ENCODE measurements around the gene CNOT1.

The CNOT1 gene

GRCh38 chr16:58541711-58542110, 87.9 kb downstream of the CNOT1 start (continued):
- no peak for TF ChIP-seq ZNF629 (tag by site-specific recombination; IDR thresholded peaks at IDR 0.05)
- no peak for TF ChIP-seq ZNF433 (tag by site-specific recombination; IDR thresholded peaks at IDR 0.05; ENCODE audit: low read depth)
- no peak for TF ChIP-seq ZNF366 (tag by site-specific recombination; conservative IDR thresholded peaks at IDR 0.05)
- no peak for TF ChIP-seq ZNF596 (tag by site-specific recombination; IDR thresholded peaks at IDR 0.05)
- TF ChIP-seq ZSCAN5A (tag by site-specific recombination; IDR thresholded peaks at IDR 0.05): no peak

GRCh38 chr16:58537124-58537906, 92.3 kb downstream of the CNOT1 start:
- CTCF ChIA-PET: interaction anchor here (0.6 to 1.6 kb wide), 4 partner anchors 14 to 219 kb away, joined by 3 to 5 read pairs (median 4); no protein-coding TSS in a partner anchor
- POLR2A ChIA-PET: interaction anchor here (0.6 kb wide), 1 partner anchor 14 kb away, joined by 7 read pairs; no protein-coding TSS in a partner anchor
- no peaks in the 10 kb centered on the region for H3K4me1 ChIP-seq (ENCODE audit: control insufficient read depth, insufficient read depth, low read length)
- no peak overlapping the region for H3K4me3 ChIP-seq (ENCODE audit: low read depth, low read length)
- no peaks in the 10 kb centered on the region for H3K9me3 ChIP-seq (ENCODE audit: control insufficient read depth, insufficient read depth, low read depth, low read length)
- peaks cover 74 to 98% of the 10 kb centered on the region in 2 experiments for H3K36me3 ChIP-seq (ENCODE audit: control insufficient read depth in 2 of 2, insufficient read depth in 1 of 2, low read length in 2 of 2)
- no peak overlapping the region for H3K27ac ChIP-seq (ENCODE audit: extremely low read depth, low read depth, low read length)
- TF ChIP-seq ZNF529 (tag by site-specific recombination; IDR thresholded peaks at IDR 0.05; ENCODE audit: insufficient replicate concordance) (no peak), ZNF747 (tag by site-specific recombination; IDR thresholded peaks at IDR 0.05) (no peak), IKZF3 (tag by site-specific recombination; IDR thresholded peaks at IDR 0.05) (no peak), ZNF701 (tag by site-specific recombination; IDR thresholded peaks at IDR 0.05) (no peak), SCRT1 (tag by site-specific recombination; IDR thresholded peaks at IDR 0.05; ENCODE audit: borderline replicate concordance) (no peak), ZBTB11 (tag by site-specific recombination; conservative IDR thresholded peaks at IDR 0.05; ENCODE audit: low read depth) (no peak), ZNF133 (tag by site-specific recombination; IDR thresholded peaks at IDR 0.05) (no peak), ZNF311 (tag by site-specific recombination; IDR thresholded peaks at IDR 0.05; ENCODE audit: borderline replicate concordance) (no peak), ZNF18 (tag by site-specific recombination; IDR thresholded peaks at IDR 0.05) (no peak), HOXA7 (CRISPR knock-in tag; IDR thresholded peaks at IDR 0.05; ENCODE audit: borderline replicate concordance) (no peak), ZBTB1 (tag by site-specific recombination; IDR thresholded peaks at IDR 0.05) (no peak), ZNF596 (tag by site-specific recombination; IDR thresholded peaks at IDR 0.05) (no peak), ZNF670 (tag by site-specific recombination; IDR thresholded peaks at IDR 0.05; ENCODE audit: low read depth) (no peak), ZNF394 (tag by site-specific recombination; IDR thresholded peaks at IDR 0.05; ENCODE audit: borderline replicate concordance) (no peak), SCRT2 (tag by site-specific recombination; IDR thresholded peaks at IDR 0.05) (no peak), ZNF248 (tag by site-specific recombination; IDR thresholded peaks at IDR 0.05) (no peak), ZBTB8A (tag by site-specific recombination; IDR thresholded peaks at IDR 0.05) (no peak), REPIN1 (tag by site-specific recombination; IDR thresholded peaks at IDR 0.05; ENCODE audit: low read depth) (no peak)
